COLO829 (cell line): Measurements from ENCODE around the gene KLK6.
"Not testable (repeated sequence)": the region's sequence is repeated elsewhere in the genome, so short reads cannot be mapped to it uniquely, and the experiment has no call there.

Experiments used
- DNase-seq: peaks from one replicate; pipeline ENCODE4 v3.0.0; 2012; ENCODE audit warnings: low spot score

The KLK6 gene

DNA sequence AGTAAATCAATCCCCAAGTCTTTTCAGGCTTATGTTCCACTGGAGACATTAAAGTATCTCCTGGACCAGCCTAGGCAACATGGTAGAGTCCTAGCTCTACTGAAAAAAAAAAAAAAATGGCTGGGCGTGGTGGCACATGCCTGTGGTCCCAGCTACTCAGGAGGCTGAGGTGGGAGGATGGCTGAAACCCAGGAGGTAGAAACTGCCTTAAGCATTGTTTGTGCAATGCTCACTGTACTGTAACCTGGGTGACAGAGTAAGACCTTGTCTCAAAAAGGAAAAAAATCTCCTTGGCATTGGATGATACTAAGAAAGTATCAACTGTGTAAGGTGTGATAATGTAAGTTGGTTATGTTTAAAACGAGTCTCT lies 23.3 kb upstream of the KLK6 start:
- DNase-seq: no peak

DNA sequence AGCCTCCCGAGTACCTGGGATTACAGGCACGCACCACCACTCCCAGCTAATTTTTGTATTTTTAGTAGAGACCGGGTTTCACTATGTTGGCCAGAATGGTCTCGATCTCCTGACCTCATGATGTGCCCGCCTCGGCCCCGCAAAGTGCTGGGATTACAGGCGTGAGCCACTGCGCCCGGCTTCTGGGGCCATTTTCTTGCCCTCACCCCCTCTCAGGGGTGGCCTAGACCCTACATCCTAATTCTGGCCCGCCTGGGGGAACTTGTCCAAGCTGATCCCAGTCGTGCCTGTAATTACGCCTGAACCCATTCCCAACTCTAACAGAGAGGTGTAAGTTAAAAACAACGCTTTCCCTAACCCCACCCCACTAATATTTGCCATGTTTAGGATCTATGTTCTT lies 15.0 kb upstream of the KLK6 start:
- not testable (repeated sequence) for DNase-seq

DNA sequence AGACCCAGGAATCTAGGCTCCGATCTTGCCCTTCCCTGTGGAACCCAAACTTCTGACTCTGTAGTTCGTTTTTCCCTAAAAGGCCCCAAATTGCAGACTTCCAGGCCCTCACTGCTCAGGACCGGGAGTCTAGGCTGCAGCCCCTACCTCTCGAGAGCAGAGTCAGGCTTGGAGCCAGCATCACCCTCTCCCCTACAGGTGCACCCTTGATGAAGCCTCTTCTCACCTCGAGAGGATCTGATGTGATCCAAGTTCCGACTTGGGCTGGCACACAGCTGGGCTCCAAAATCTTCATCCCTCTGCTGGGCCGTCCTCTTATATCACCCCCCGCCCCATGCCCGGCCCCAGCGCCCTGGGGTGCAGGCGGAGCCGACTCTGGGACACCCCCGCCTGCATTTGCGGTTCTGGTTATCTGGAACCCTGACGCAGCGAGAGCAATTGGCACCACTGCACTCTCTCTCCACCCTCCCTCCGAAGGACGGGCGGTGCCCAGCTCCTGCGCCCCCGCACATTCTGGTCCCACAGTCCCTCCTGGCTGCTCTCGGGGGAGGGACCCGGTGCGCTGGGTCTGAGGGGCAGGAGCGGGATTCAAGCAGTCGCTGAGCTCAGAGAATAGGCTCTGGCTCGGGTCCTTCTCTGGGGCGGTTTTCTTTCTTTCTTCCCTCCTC lies 14.4 kb upstream of the KLK6 start, which contains the start of gene KLK7:
Gene KLK7 (minus strand): TSS at position 293 of the 668 bp plus-strand sequence. CDS start 1,518 bp downstream, outside the sequence.
- no peak for DNase-seq

DNA sequence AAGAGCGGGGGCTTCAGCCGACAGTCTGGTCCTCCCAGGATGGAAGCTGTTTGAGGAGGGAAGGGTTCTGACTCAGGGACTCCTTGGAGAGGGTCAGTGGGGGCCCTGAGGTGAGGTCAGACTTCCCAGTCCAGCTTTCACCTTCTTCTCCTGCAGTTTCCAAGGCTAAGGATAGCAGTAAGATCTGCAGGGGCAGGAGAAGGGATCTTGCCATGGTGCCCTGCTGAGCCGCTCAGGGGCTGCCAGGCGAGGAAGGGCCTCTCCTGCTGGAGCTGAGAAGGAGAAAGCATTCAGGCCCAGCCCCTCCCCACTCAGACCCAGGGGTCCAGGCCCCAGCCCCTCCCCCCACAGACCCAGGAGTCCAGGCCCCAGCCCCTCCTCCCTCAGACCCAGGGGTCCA lies 12.8 kb upstream of the KLK6 start:
- no peak for DNase-seq

DNA sequence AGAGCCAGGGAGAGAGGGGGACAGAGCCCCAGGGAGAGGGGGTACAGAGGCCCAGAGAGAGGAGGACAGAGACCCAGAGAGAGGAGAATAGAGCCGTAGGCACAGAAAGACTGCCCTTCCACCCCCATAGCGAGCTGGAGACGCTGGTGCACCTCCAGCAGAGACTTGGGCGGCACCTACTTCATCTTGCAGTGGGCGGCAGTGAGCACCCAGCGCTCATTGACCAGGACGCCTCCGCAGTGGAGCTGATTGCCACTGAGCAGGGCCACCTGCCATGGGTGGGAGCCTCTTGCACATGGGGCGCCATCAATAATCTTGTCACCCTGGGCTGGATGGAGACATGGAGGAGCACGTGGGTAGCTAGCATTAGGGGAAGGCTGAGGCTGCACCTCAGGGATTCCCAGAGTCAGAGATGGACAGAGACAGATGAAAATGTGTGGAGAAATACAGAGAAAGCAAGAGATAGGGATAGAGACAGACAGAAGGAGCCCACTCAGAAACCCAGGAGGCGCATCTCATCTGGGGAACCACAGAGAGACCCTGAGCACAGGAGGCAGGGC lies 12.3 kb upstream of the KLK6 start:
- no peak for DNase-seq

DNA sequence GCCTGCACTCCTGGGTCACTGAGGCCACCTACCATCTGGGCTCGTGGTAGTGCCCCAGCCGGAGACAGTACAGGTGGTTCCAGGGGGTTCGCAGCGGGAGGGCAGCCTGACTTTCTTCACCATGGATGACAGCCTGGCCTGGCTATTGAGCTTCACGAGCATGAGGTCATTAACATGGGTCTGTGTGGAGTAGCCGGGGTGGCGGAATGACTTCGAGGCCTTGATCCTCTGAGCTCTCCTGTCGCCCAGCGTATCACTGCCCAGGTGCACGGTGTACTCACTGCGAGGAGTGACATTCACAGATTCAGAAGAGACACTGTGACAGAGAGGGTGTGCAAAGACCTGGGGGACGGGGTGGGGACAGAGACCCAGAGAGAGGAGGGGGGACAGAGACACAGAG lies 10.8 kb upstream of the KLK6 start:
- DNase-seq: no peak

DNA sequence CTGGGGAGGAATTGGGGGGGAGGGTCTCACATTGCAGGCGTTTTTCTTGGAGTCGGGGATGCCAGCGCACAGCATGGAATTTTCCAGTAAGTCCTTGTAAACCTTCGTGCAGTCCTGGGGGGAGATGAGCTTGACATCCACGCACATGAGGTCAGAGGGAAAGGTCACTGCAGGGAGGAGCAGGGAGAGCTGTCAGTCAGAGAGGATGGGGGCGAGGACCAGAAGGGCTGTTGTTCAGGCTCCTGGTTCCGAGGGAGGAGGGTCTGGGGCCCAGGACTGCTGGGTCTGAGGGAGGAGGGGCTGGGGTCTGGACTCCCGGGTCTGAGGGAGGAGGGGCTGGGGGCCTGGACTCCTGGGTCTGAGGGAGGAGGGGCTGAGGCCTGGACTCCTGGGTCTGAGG lies 10.4 kb upstream of the KLK6 start:
- DNase-seq: no peak

DNA sequence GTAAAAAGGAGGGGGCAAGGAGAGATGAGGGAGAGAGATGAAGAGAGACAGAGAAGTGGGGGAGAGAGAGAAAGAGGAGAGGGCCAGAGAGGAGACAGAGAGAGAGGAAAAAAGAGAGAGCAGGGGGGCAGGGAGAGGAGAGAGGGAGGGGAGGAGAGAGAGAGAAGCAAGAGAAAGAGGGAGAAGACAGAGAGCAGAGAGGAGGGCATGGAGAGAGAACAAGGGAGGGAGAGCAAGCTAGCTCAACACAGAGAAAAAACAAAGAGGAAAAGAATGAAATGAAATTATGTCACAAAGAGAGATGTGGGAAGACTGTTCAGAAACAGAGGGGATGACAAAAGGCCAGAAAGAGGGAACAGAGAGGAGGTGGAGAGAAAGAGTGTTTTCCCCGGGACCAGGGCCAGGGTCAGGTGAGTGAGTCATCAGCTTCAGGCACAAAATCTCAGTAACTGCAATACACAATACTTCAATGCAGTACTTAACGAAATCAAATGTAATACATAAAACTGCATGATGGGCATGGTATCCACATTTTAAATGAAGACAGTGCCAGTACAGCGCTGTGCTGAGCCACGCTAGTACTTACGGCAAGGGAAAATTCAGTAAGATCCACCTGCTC lies 9.5 kb upstream of the KLK6 start:
- no peak for DNase-seq

DNA sequence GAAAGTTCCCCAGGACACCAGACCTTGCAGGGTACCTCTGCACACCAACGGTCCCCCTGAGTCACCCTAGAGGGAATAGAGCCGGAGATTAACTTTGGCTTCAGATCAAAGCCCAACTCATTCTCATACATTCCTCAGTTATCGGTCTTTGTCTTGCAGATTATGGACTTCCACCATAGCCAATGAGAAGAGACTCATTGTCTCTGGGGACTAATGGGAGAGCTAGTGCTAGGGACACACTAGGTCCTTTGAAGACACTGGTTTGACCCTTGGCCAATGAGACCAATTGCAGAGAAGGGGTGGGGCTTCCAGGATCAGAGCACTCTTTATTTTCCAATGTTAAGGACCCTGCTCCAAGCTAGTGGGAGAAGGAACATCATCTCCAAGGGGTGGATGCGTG lies 8.2 kb upstream of the KLK6 start:
- no peak for DNase-seq

DNA sequence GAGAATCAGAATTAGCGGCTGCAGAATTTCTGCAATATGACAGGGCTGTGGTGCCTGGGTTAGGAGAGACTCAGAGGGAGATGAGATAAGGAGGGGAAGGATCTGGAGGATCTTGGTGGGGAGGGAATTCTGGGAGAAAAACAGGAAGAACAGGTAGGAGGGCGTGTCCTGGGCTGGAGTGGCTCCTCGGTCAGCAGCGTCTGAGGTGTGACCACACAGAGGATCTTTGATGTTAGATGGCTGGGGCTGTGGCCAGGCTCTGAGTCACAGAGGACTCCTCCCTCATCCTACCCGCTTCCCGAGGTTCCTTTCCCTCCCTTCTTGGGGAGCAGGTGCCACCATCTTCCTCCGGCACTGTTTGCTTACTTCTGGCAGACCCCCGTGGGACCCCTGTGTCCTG lies 6.4 kb upstream of the KLK6 start:
- DNase-seq: peak; percentile 22

DNA sequence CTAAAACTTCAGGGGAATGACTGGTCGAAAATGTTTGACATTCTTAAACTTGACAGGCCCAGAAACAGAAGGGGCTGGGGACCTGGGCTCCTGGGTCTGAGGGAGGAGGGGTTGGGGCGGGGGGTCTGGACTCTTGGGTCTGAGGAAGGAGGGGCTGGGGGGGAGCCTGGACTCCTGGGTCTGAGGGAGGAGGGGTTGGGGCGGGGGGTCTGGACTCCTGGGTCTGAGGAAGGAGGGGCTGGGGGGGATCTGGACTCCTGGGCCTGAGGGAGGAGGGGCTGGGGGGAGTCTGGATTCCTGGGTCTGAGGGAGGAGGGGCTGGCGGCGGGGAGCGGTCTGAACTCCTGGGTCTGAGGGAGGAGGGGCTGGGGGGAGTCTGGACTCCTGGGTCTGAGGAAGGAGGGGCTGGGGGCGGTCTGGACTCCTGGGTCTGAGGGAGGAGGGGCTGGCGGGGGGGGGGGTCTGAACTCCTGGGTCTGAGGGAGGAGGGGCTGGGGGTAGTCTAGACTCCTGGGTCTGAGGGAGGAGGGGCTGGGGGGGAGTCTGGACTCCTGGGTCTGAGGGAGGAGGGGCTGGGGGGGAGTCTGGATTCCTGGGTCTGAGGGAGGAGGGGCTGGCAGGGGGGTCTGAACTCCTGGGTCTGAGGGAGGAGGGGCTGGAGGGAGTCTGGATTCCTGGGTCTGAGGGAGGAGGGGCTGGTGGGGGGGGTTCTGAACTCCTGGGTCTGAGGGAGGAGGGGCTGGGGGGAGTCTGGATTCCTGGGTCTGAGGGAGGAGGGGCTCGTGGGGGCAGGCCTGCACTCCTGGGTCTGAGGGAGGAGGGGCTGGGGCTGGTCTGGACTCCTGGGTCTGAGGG lies 5.5 kb upstream of the KLK6 start:
- DNase-seq: no peak

DNA sequence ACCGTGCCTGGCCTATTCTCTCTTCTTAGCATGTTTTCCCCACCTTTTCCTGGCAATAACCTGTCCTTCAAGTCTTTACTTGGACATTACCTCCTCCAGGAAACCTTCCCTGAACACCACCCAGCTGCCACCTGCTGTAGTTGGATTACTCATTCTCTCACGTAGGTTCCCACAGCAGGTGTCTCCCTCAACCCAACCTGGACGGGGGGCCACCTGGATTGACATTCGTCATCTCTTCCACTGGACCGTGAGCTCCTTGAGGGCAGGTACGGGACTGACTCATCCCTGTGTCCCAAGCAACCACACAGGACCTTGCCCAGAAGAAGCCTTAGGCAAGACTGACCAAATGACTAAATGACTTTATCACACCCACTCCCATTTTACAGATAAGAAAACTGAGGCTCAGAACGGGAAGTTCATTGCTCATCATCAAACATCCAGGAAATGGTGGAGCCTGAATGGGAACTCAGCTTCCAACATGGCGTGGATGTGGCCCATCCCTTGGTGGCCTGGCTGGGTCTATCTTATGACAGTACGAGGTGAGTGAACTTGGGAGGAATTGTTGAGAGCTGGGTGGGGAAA lies 3.5 kb upstream of the KLK6 start:
- DNase-seq: no peak

DNA sequence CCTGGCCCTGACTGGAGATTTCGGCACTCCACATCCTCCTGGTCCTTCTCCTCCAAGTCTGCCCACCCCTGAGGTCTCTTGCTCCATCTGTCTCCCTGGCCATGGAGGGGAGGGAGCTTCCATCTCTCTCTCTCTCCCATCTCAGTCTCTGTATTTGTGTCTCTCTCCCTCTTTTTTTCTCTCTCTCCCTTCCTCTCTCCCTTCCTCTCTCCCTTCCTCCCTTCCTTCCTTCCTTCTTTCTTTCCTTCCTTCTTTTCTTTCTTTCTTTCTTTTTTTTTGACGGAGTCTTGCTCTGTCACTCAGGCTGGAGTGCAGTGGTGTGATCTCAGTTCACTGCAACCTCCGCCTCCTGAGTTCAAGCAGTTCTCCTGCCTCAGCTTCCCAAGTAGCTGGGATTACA lies 419 bp upstream of the KLK6 start:
- not testable (repeated sequence) for DNase-seq

DNA sequence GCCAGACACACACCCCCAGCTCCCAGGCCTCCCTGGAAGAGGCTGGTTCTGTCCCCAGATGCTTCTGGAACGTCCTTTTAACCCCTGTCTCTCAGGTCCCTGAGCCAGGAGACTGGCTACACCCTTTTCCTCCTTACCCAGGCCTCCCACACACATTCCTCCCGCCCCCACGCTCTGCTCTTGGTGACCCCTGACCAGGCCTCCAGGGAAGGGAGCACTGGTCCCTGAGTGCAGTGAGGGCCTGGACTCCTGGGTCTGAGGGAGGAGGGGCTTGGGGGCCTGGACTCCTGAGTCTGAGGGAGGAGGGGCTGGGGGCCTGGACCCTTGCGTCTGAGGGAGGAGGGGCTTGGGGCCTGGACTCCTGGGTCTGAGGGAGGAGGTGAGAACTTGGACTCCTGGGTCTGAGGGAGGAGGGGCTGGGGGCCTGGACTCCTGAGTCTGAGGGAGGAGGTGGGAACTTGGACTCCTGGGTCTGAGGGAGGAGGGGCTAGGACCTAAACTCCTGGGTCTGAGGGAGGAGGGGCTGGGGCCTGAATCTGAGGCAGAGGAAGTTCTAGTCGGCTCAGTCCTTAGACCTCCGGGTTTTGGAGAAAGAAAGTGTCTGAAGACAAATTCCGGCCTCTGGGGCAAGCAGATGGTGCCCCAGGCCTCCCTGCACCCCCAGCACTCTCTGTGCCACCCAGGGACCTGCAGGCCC lies 527 bp downstream of the KLK6 start:
- DNase-seq: no peak

DNA sequence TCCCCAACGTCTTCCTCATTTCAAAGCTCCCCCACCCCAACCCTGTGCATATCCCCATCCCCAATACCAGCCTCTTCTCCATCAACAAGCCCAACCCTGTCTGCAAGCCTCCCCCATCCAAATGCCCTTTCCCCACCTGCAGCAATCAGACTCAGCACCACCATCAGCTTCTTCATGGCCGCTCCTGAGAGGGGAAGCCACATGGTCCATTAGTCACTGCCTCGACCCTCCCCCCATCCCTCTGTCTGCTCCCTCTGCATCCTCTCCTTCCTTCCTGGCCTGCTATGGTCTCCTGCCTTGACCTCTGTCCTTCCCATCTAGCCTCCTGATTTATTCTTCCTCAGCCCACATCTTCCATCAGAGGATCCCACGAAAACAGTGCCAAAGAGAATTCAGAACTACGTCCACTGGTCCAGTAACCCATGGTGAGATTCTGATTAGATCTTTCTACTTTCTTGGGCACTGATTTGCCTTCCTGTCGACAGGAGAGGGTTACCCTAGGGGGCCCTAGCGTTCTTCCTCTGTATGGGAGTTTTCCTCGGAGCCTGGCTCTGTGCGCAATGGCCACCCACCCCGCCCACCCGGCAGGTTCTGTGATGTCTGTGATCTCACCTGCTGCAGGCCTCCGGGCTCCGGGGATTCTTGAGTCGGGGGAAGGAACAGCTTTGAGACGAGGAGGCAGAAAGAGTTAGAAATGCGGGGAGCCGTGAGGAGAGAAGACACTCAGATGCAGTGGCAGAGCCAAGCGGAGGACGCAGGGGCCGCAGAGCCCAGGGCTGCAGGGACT lies 1.3 kb downstream of the KLK6 start:
- DNase-seq: no peak

DNA sequence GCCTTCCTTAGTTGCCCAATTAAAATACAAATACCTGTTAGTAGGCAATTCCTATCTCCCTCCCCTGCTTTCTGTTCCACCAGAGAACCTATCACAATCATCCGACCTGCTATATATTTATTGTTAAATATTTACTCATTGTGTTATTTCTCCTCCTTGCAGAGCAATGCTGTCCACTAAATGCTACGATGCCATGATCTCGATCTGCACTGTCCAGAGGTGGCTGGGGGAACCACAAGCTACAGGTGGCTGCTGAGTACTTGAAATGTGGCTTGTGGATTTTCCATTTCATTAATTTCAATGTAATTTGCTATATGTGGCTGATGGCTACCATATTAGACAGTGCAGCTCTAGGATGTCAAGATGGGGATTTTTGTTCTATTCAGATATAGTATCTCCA lies 5.1 kb downstream of the KLK6 start:
- DNase-seq: no peak

DNA sequence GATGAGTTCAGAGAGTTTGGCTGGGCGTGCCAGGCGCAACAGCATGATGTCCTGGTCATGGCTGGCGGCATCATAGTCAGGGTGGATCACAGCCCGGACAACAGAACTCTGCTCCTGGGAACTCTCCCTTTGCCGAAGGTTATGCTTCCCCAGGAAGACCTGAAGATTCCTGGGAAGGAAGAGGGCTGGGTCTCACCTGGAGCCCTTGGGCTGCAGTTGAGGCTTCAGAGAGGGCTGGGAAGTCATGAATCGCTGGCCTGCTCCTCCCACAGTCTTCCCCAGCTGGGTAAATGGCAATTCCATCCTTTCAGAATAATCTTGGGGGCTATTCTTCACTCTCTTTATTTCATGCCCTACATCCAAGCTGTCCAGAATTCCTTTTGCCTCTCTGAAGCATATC lies 6.0 kb downstream of the KLK6 start:
- DNase-seq: no peak

DNA sequence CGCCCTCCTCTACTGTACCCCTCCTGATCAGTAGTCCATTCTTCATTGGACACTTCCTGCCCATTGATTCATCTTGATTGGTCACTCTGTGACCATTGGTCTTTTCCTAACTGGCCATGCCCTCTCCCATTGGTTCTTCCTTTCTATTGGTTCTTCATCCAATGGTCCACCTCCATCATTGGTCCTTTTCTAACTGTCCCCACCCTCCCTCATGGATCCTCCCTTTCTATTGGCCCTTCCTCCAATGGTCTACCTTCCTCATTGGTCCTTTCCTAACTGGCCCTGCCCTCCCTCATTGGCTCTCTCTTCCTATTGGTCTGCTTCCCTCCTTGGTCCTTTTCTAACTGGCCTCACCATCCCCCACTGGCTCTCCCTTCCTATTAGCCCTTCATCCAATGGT lies 7.1 kb downstream of the KLK6 start:
- DNase-seq: no peak

DNA sequence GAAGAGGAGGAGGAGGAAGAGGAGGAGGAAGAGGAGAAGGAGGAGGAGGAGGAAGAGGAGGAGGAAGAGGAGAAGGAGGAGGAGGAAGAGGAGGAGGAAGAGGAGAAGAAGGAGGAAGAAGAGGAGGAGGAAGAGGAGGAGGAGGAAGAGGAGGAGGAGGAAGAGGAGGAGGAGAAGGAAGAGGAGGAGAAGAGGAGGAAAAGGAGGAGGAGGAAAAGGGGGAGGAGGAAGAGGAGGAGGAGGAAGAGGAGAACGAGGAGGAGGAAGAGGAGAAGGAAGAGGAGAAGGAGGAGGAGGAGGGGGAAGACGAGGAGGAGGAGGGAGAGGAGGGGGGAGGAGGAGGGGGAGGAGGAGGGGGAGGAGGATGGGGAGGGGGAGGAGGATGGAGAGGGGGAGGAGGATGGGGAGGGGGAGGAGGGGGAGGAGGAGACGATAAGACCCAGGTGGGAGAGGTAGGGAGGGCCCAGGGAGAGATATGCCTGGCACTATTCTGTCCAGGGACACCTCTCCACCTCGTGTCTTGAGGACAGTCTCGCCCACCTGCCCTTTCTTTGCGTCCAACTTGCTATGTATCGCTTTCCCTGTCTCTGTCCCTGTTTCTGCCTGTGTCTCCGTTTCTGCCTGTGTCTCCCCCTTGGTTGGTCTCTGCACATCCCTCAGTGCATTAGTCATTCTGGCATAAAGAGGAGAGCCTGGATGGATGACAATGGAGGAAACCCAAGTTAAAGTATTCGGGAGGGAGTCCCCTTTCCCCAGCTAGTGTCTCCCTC lies 9.5 kb downstream of the KLK6 start:
- no peak for DNase-seq

DNA sequence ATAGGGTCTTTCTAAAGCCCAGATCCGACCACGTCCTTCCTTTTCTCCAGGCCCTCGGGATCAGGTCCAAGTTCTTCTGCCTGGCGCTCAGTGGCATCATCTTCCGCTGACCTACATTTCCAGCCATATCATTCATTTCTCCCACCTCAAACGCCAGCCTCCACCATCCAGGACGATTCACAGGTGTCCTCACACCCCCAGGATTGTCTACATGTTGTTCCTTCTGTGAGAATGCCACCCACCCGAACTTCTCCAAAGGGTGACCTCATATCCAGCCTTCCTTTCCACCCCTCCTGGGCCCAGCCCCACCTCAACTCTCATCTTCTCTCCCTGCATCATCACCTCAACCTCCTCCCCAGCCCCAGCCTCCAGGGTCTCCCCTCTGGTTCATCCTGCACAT lies 11.8 kb downstream of the KLK6 start:
- no peak for DNase-seq
